Choroid plexus epithelial cell (primary cell): Measurements from ENCODE around the gene GNAI2.

Source experiments
- DNase-seq: peaks from one replicate; pipeline ENCODE4 v3.0.0-alpha.2; 2010; ENCODE audit warnings: low read depth
- H3K4me3 ChIP-seq: 2 replicates; pipeline ENCODE4 v1.5.1; 2011; ENCODE audit warnings: low read depth, mild to moderate bottlenecking, control low read depth, low read length, moderate library complexity
- CTCF ChIP-seq: conservative IDR thresholded peaks from 2 replicates; pipeline ENCODE4 v1.5.1; 2011; ENCODE audit warnings: low read depth, mild to moderate bottlenecking, control low read depth, inconsistent platforms, low read length, moderate library complexity

GNAI2 gene

GRCh38 chr3:50286322-50287227 lies 50.6 kb downstream of the GNAI2 start:
- no peak for TF ChIP-seq CTCF
- no peak overlapping the region for H3K4me3 ChIP-seq
- no peak for DNase-seq

- no peak for DNase-seq
- TF ChIP-seq CTCF: no peak
- H3K4me3 ChIP-seq: no peak overlapping the region
These were observed 51.3 kb downstream of the GNAI2 start for GRCh38 chr3:50287262-50287661.

- TF ChIP-seq CTCF: no peak
- no peak overlapping the region for H3K4me3 ChIP-seq
- DNase-seq: no peak
These were observed 52.5 kb downstream of the GNAI2 start for GRCh38 chr3:50288387-50289007.

GRCh38 chr3:50289130-50289529 lies 53.1 kb downstream of the GNAI2 start:
- no peak overlapping the region for H3K4me3 ChIP-seq
- no peak for DNase-seq
- no peak for TF ChIP-seq CTCF

- no peak for TF ChIP-seq CTCF
These were observed 54.2 kb downstream of the GNAI2 start for GRCh38 chr3:50290161-50290641.

GRCh38 chr3:50292159-50293078 lies 56.4 kb downstream of the GNAI2 start, which contains the start of gene IFRD2:
Gene IFRD2 (minus strand): TSS chr3:50292429. CDS start chr3:50292274, 155 bp downstream.
- peak; percentile 99 for DNase-seq
- H3K4me3 ChIP-seq: peak within 1 kb of the TSS; percentile 88
- TF ChIP-seq CTCF: no peak

More at GRCh38 chr3:50290161-50290641, 54.2 kb downstream of the GNAI2 start:
- no peak overlapping the region for H3K4me3 ChIP-seq
- no peak for DNase-seq
